Measurements from ENCODE around the gene PFDN5.

GRCh38 chr12:53251477-53252348 is 43.6 kb upstream of the PFDN5 start:
- TF ChIP-seq CTCF (IDR thresholded peaks at IDR 0.05; ENCODE audit: low read depth, low read length, missing input control) (no peak), YY1 (IDR thresholded peaks at IDR 0.05) (peak; percentile 95), RXRA (IDR thresholded peaks at IDR 0.05) (no peak), RAD21 (IDR thresholded peaks at IDR 0.05) (peak; percentile 64 to 67), REST (IDR thresholded peaks at IDR 0.05) (no peak), EGR1 (IDR thresholded peaks at IDR 0.05; ENCODE audit: low read depth in 2 of 2) (no peak), MAX (IDR thresholded peaks at IDR 0.05) (no peak), SP1 (IDR thresholded peaks at IDR 0.05) (no peak), JUND (IDR thresholded peaks at IDR 0.05) (no peak), NR2F2 (IDR thresholded peaks at IDR 0.05) (no peak), HNF4G (IDR thresholded peaks at IDR 0.05) (no peak), ZBTB33 (IDR thresholded peaks at IDR 0.05) (no peak)

Measured in liver (tissue), 3 donors.